Testis (tissue), 3 donors: ENCODE measurements around the gene APBB1IP. TPM values are rescaled to one million over a fixed set of nuclear protein-coding genes. Genes with fewer than 3 reads are reported as not detected.

Experiments
- DNase-seq: peaks from one replicate; pipeline ENCODE4 v3.0.0-alpha.2; 2019
- H3K27ac ChIP-seq, 2 donors: fragments of 200-600 bp; sonication (generic); one replicate each; pipeline ENCODE4 v1.5.1; 2019
- H3K27me3 ChIP-seq: fragments of 200-600 bp; sonication (generic); one replicate; pipeline ENCODE4 v1.5.1; 2019
- H3K36me3 ChIP-seq: fragments of 200-600 bp; sonication (generic); one replicate; pipeline ENCODE4 v1.5.1; 2017; ENCODE audit warnings: low read depth; ENCODE audit errors: missing control alignments
- H3K4me1 ChIP-seq: fragments of 200-600 bp; sonication (generic); one replicate; pipeline ENCODE4 v1.5.1; 2019
- H3K4me3 ChIP-seq, 2 donors: fragments of 200-600 bp; sonication (generic); one replicate each; pipeline ENCODE4 v1.5.1; 2017 to 2019
- H3K9me3 ChIP-seq: fragments of 200-600 bp; sonication (generic); one replicate; pipeline ENCODE4 v1.5.1; 2017
- POLR2A ChIP-seq: fragments of 450-650 bp; IDR thresholded peaks from one replicate; pipeline ENCODE4 v1.6.1; 2017; ENCODE audit warnings: antibody characterized with exemption, mild to moderate bottlenecking, moderate library complexity
- WGBS, 2 donors: methylation state at CpG; one replicate each; pipeline ENCODE4 v1.1.5; 2018; 5-methylcytosine and 5-hydroxymethylcytosine counted together
- intact Hi-C: fragments of 100-400 bp; cut with DNase I; formaldehyde crosslinking; loops from one replicate; pipeline ENCODE4 v1.15.1; 2023; ENCODE audit warnings: low total_unique reads
- polyA plus RNA-seq: library from polyadenylated mRNA; stranded (reverse); fragments of 350-450 nt; fragmentation: Illumina TruSeq; extraction: RNeasy Lipid Tissue Mini Kit (QIAGEN cat#74804); gene quantifications from one replicate; pipeline ENCODE4 v1.2.3, GENCODE V29; 2014; ENCODE audit warnings: low read depth, low replicate concordance; ENCODE audit not compliant: insufficient read depth
- total RNA-seq, 2 donors: library from RNA; depleted of rRNA; stranded (reverse); fragments of >200 nt; gene quantifications; one replicate each; pipeline ENCODE4 v1.2.3, GENCODE V29; 2016
- TF ChIP-seq, protein P1 (sequence below), 3 experiments: fragments of 450-650 bp in 2 of 3; fragments of 200-600 bp in 1 of 3; sonication (generic) in 1 of 3; IDR thresholded peaks; one replicate each; pipeline ENCODE4 v1.5.1; 2016 to 2019; ENCODE audit warnings: antibody characterized with exemption in 3 of 3, mild to moderate bottlenecking in 2 of 3, moderate library complexity in 1 of 3

The APBB1IP gene
- total and polyA plus RNA-seq, 3 donors from 2014 or later = 0.55 to 3.0 (median 2.0) TPM

DNA sequence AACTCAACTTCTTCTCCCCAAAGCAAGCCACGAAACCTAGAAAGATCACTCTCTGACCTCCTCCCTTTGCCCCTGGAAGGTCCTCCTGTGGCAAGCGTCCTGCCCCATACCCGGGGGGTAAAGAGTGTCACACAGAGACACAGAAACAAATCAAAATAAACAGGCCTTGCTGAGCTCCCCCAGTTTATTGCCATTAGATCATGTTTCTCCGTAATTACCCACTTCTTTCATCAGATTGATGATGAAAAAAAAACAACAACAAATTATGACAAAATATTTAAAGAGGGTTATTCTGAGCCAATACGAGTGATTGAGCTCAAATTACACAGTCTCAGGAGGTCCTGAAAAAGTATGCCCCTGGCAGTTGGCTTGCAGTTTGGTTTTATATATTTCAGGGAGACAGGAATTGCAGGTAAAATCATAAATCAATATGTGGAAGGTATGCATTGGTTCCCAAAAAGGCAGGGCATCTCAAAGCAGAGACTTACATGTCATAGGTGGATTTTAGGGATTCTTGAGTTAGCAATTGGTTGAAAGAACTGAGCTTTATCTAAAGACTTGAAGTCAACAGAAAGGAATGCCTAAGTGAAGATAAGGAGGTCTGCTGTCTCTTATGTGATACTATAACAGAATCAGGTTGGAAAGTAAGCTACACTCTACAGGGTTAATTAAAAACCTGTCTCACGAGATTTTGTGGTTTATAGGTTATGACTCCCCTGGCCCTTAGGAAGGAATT, 86.2 kb downstream of the APBB1IP start:
- no peak overlapping the region for H3K4me3 ChIP-seq
- DNase-seq = no peak
- no peaks in the 10 kb centered on the region for H3K4me1 ChIP-seq
- no peak for TF ChIP-seq POLR2A
- TF ChIP-seq, protein P1, sequence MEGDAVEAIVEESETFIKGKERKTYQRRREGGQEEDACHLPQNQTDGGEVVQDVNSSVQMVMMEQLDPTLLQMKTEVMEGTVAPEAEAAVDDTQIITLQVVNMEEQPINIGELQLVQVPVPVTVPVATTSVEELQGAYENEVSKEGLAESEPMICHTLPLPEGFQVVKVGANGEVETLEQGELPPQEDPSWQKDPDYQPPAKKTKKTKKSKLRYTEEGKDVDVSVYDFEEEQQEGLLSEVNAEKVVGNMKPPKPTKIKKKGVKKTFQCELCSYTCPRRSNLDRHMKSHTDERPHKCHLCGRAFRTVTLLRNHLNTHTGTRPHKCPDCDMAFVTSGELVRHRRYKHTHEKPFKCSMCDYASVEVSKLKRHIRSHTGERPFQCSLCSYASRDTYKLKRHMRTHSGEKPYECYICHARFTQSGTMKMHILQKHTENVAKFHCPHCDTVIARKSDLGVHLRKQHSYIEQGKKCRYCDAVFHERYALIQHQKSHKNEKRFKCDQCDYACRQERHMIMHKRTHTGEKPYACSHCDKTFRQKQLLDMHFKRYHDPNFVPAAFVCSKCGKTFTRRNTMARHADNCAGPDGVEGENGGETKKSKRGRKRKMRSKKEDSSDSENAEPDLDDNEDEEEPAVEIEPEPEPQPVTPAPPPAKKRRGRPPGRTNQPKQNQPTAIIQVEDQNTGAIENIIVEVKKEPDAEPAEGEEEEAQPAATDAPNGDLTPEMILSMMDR (IDR thresholded peaks at IDR 0.05) = no peak
- no peaks in the 10 kb centered on the region for H3K27me3 ChIP-seq
- no peak overlapping the region for H3K27ac ChIP-seq
- H3K9me3 ChIP-seq = no peaks in the 10 kb centered on the region
- WGBS, 2 donors = 49 to 55% methylated on average over 6 of the region's 6 CpGs
- no peaks in the 10 kb centered on the region for H3K36me3 ChIP-seq
- intact Hi-C loops = no loop called here

- intact Hi-C loops = no loop called here
- Histone ChIP-seq H3K27ac (no peak overlapping the region), H3K4me1 (no peaks in the 10 kb centered on the region), H3K9me3 (no peaks in the 10 kb centered on the region), H3K36me3 (no peaks in the 10 kb centered on the region), H3K4me3 (no peak overlapping the region), H3K27me3 (no peaks in the 10 kb centered on the region)
- 69 to 73% methylated on average over 3 of the region's 3 CpGs for WGBS, 2 donors
- TF ChIP-seq, protein P1 (IDR thresholded peaks at IDR 0.05) = no peak
- no peak for TF ChIP-seq POLR2A
- DNase-seq = no peak
Observed at GRCh38 chr10:26525586-26525985, 87.4 kb downstream of the APBB1IP start.

GRCh38 chr10:26527018-26527417, 88.9 kb downstream of the APBB1IP start:
- intact Hi-C loops = no loop called here
- Histone ChIP-seq H3K9me3 (no peaks in the 10 kb centered on the region), H3K4me3 (no peak overlapping the region), H3K27me3 (no peaks in the 10 kb centered on the region), H3K27ac (no peak overlapping the region), H3K4me1 (no peaks in the 10 kb centered on the region), H3K36me3 (no peaks in the 10 kb centered on the region)
- 92 to 96% methylated on average over 2 of the region's 2 CpGs for WGBS, 2 donors
- DNase-seq = no peak
- TF ChIP-seq, protein P1 (IDR thresholded peaks at IDR 0.05) = no peak
- no peak for TF ChIP-seq POLR2A

- no peaks in the 10 kb centered on the region for H3K27me3 ChIP-seq
- H3K27ac ChIP-seq = no peak overlapping the region
- H3K36me3 ChIP-seq = no peaks in the 10 kb centered on the region
- no peak for TF ChIP-seq POLR2A
- TF ChIP-seq, protein P1 (IDR thresholded peaks at IDR 0.05) = no peak
- no peak overlapping the region for H3K4me3 ChIP-seq
- 84 to 96% methylated on average over 5 of the region's 5 CpGs for WGBS, 2 donors
- no peaks in the 10 kb centered on the region for H3K4me1 ChIP-seq
- intact Hi-C loops = no loop called here
- no peak for DNase-seq
- no peaks in the 10 kb centered on the region for H3K9me3 ChIP-seq
Observed at GRCh38 chr10:26528048-26528447, 89.9 kb downstream of the APBB1IP start.
